Esophagus muscularis mucosa (tissue), 4 donors: ENCODE results near the gene POLR2H. TPM values are rescaled to one million over a fixed set of nuclear protein-coding genes. Genes with fewer than 3 reads are reported as not detected.
A peak's percentile ranks its signal among the peaks of the same experiment; 100 is the strongest.

Source experiments
- DNase-seq: peaks from one replicate; pipeline ENCODE4 v3.0.0-alpha.2; 2017; ENCODE audit errors: extremely low spot score
- H3K27ac ChIP-seq, 4 donors: fragments of 200-600 bp; sonication (generic); replicated peaks in 1 of 4; 1 replicate in 3 of 4; 2 replicates in 1 of 4; pipeline ENCODE4 v1.5.1; 2016 to 2019; ENCODE audit warnings: mild to moderate bottlenecking in 1 of 4
- H3K27me3 ChIP-seq, 4 donors: fragments of 200-600 bp; sonication (generic); one replicate each; pipeline versions ENCODE4 v1.5.1 to v1.6.0; 2016 to 2019
- H3K36me3 ChIP-seq, 4 donors: fragments of 200-600 bp; sonication (generic); one replicate each; pipeline ENCODE4 v1.5.1; 2016 to 2019
- H3K4me1 ChIP-seq, 4 donors: fragments of 200-600 bp; sonication (generic); one replicate each; pipeline ENCODE4 v1.5.1; 2016 to 2019
- H3K4me3 ChIP-seq, 4 donors: fragments of 200-600 bp; sonication (generic); 1 replicate in 2 of 4; 2 replicates in 2 of 4; pipeline ENCODE4 v1.5.1; 2016 to 2019; ENCODE audit warnings: mild to moderate bottlenecking in 4 of 4, moderate library complexity in 1 of 4
- H3K9me3 ChIP-seq, 4 donors: fragments of 200-600 bp; sonication (generic); 1 replicate in 3 of 4; 2 replicates in 1 of 4; pipeline ENCODE4 v1.5.1; 2016 to 2019
- CTCF ChIP-seq, 3 experiments: fragments of 200-600 bp in 2 of 3; fragments of 450-650 bp in 1 of 3; sonication (generic) in 2 of 3; IDR thresholded peaks; one replicate each; pipeline ENCODE4 v1.5.1; 2017 to 2019; ENCODE audit warnings: antibody characterized with exemption in 3 of 3, mild to moderate bottlenecking in 2 of 3, moderate library complexity in 1 of 3
- EP300 ChIP-seq: sonication (generic); formaldehyde crosslinking; IDR thresholded peaks from one replicate; pipeline ENCODE4 v1.6.1; 2017; ENCODE audit warnings: antibody characterized with exemption
- POLR2A ChIP-seq: fragments of 450-650 bp; IDR thresholded peaks from one replicate; pipeline ENCODE4 v1.6.1; 2017; ENCODE audit warnings: antibody characterized with exemption, moderate library complexity, mild to moderate bottlenecking, low read depth
- POLR2AphosphoS5 ChIP-seq, 2 donors: sonication (generic); formaldehyde crosslinking; IDR thresholded peaks; one replicate each; pipeline ENCODE4 v1.6.1; 2017; ENCODE audit warnings: antibody characterized with exemption in 2 of 2
- WGBS: methylation state at CpG from one replicate; pipeline ENCODE4 v1.1.5; 2018; 5-methylcytosine and 5-hydroxymethylcytosine counted together
- intact Hi-C: fragments of 100-400 bp; cut with DNase I; formaldehyde crosslinking; loops from one replicate; pipeline ENCODE4 v1.15.1; 2023
- total RNA-seq, 4 donors: library from RNA; depleted of rRNA; stranded (reverse); fragments of >200 nt; gene quantifications; one replicate each; pipeline versions ENCODE4 v1.1.0 to v1.2.1, GENCODE V29; 2016

The POLR2H gene
- total RNA-seq, 4 donors from 2014 or later: 36.0 to 52.1 (median 40.4) TPM

GRCh38 chr3:184328516-184328915, 33.0 kb upstream of the POLR2H start:
- no peak for DNase-seq
- TF ChIP-seq POLR2AphosphoS5 (IDR thresholded peaks at IDR 0.05): no peak
- no peak for TF ChIP-seq EP300
- TF ChIP-seq CTCF (IDR thresholded peaks at IDR 0.05): no peak
- no peak for TF ChIP-seq POLR2A
- Histone ChIP-seq H3K4me3 (no peak overlapping the region), H3K27me3 (no peaks in the 10 kb centered on the region), H3K9me3 (no peaks in the 10 kb centered on the region), H3K36me3 (peaks cover 88 to 100% (median 100%) of the 10 kb centered on the region in 4 donors), H3K4me1 (peaks cover 5 to 26% (median 7%) of the 10 kb centered on the region in 4 donors), H3K27ac (peak overlapping the region in 1 of 4 donors; percentile 8)
- intact Hi-C loops: no loop called here
- 60% methylated on average over 3 of the region's 3 CpGs for WGBS

- WGBS: 69% methylated on average over 10 of the region's 10 CpGs
- H3K36me3 ChIP-seq: peaks cover 55 to 79% (median 78%) of the 10 kb centered on the region in 4 donors
- peak in 1 of 2 donors; percentile 51 for TF ChIP-seq POLR2AphosphoS5 (IDR thresholded peaks at IDR 0.05)
- no peak for TF ChIP-seq POLR2A
- peaks cover 18 to 40% (median 32%) of the 10 kb centered on the region in 4 donors for H3K4me1 ChIP-seq
- DNase-seq: no peak
- intact Hi-C loops: no loop called here
- peak overlapping the region; percentile 64 to 99 (median 85) for H3K27ac ChIP-seq
- H3K9me3 ChIP-seq: no peaks in the 10 kb centered on the region
- no peaks in the 10 kb centered on the region for H3K27me3 ChIP-seq
- H3K4me3 ChIP-seq: no peak overlapping the region
Observed at GRCh38 chr3:184332370-184333090, 29.0 kb upstream of the POLR2H start.

DNA sequence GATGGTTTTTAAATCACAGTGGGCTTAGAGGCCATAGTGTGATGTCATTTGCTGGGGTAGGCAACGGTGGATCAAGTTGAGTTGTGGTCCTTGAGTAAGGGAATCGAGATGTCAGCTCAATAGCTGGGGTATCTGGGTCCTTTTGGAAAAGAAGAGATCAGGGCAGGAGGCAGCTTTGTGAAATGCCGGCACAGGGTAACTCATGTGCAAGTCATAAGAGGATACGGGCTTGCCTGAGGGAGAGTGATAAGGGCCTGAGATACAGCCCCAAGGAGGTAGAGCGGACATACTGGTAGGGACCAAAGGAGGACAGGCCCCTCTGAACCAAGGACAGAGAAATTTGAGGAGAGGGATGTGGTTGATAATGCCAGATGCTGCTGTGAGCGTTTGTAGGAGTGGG, 28.3 kb upstream of the POLR2H start:
- H3K9me3 ChIP-seq: no peaks in the 10 kb centered on the region
- intact Hi-C loops: no loop called here
- H3K4me3 ChIP-seq: no peak overlapping the region
- no peak for DNase-seq
- 80% methylated on average over 6 of the region's 6 CpGs for WGBS
- peaks cover 25 to 46% (median 38%) of the 10 kb centered on the region in 4 donors for H3K4me1 ChIP-seq
- peaks cover 49 to 73% (median 71%) of the 10 kb centered on the region in 4 donors for H3K36me3 ChIP-seq
- peak overlapping the region; percentile 64 to 99 (median 85) for H3K27ac ChIP-seq
- H3K27me3 ChIP-seq: no peaks in the 10 kb centered on the region
- no peak for TF ChIP-seq CTCF (IDR thresholded peaks at IDR 0.05)
- TF ChIP-seq EP300: no peak
- no peak for TF ChIP-seq POLR2AphosphoS5 (IDR thresholded peaks at IDR 0.05)
- TF ChIP-seq POLR2A: no peak

DNA sequence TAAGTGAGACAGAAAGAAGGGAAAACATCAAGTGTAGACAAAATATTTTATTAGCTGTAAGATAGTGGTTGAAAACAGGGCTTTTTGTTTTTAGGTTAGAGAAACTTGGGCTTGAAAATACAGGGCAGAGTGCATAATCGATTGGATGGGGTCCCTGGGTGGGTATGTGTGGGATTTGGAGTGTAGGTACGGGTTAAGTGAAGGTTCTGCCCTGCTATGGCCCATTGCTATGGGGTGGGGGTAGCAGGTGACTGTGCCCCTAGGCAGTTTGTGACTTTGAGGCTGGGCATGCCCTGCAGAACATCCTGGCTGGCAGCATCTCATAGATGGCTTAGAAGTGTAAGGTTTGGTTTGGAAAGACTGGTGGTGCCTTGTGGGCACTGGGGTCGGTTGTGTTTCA, 27.8 kb upstream of the POLR2H start:
- DNase-seq: no peak
- TF ChIP-seq POLR2A (no peak), CTCF (IDR thresholded peaks at IDR 0.05) (no peak), POLR2AphosphoS5 (IDR thresholded peaks at IDR 0.05) (no peak), EP300 (no peak)
- no peaks in the 10 kb centered on the region for H3K9me3 ChIP-seq
- no peaks in the 10 kb centered on the region for H3K27me3 ChIP-seq
- no peak overlapping the region for H3K4me3 ChIP-seq
- peaks cover 30 to 52% (median 43%) of the 10 kb centered on the region in 4 donors for H3K4me1 ChIP-seq
- peaks cover 43 to 67% (median 66%) of the 10 kb centered on the region in 4 donors for H3K36me3 ChIP-seq
- WGBS: 87% methylated on average over 2 of the region's 3 CpGs
- intact Hi-C loops: no loop called here
- peak overlapping the region; percentile 71 to 99 (median 99) for H3K27ac ChIP-seq

DNA sequence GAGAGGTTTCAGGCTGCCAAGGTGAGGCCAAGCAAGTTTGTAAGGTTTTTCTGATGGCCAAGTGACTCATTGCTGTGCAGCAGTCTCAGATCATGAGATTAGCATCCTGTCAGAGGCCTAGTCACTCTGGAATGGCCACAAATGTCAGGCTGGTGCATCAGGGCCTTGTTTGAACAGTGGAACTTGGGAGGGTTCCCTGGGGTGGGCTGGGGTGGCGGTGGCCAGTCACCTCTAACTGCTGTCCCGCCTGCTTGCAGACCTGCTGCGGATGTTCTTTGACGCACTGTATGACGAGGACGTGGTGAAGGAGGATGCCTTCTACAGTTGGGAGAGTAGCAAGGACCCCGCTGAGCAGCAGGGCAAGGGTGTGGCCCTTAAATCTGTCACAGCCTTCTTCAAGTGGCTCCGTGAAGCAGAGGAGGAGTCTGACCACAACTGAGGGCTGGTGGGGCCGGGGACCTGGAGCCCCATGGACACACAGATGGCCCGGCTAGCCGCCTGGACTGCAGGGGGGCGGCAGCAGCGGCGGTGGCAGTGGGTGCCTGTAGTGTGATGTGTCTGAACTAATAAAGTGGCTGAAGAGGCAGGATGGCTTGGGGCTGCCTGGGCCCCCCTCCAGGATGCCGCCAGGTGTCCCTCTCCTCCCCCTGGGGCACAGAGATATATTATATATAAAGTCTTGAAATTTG, 26.9 kb upstream of the POLR2H start:
- no peak overlapping the region for H3K4me3 ChIP-seq
- no peaks in the 10 kb centered on the region for H3K27me3 ChIP-seq
- intact Hi-C loops: no loop called here
- peaks cover 34 to 58% (median 57%) of the 10 kb centered on the region in 4 donors for H3K36me3 ChIP-seq
- H3K4me1 ChIP-seq: peaks cover 39 to 61% (median 53%) of the 10 kb centered on the region in 4 donors
- no peak for DNase-seq
- no peak for TF ChIP-seq POLR2AphosphoS5 (IDR thresholded peaks at IDR 0.05)
- no peak for TF ChIP-seq EP300
- TF ChIP-seq POLR2A: no peak
- TF ChIP-seq CTCF (IDR thresholded peaks at IDR 0.05): no peak
- no CpG with 5 or more reads among the region's 15 CpGs for WGBS
- peak overlapping the region; percentile 98 to 99 (median 99) for H3K27ac ChIP-seq
- no peaks in the 10 kb centered on the region for H3K9me3 ChIP-seq
